ENCODE measurements around the gene KCNN2. TPM values are rescaled to one million over a fixed set of nuclear protein-coding genes. Genes with fewer than 3 reads are reported as not detected.
A peak's percentile ranks its signal among the peaks of the same experiment; 100 is the strongest.

Gene KCNN2
- total and polyA plus RNA-seq, 2 donors (not counting 1 experiment from before 2014, with no cell fraction given): 0.08 to 0.50 TPM

DNA sequence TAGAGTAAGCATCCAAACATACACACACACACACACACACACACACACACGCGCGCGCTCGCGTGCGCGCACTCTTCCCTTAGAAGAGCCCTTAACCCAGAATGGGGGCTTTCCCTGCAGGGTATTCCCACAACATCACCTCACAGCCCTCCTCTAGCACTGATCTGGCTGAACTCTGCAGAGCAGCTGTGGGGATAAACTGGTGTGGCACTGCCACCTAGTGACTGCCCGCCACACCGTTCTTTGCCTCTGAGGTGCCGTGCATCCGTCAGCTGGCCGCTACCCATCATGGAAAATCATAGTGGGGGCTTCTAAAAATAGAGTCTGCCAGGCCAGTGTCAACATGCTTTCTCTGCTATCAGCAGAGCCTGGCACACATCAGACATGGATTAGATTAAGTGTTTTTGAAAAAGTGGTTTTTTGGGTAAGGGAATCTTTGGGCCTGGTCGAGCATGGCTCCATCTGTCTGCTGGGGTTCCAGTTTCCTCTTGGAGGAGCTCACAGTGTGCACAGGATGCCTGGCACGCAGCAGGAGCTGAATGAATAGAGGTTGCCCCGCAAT is 88.1 kb downstream of the KCNN2 start:
- no peaks in the 10 kb centered on the region for H3K36me3 ChIP-seq (ENCODE audit: control insufficient read depth, insufficient read depth, low read length)
- H3K4me2 ChIP-seq (ENCODE audit: extremely low read depth, insufficient read depth, low read length): no peak overlapping the region
- H3K4me3 ChIP-seq (replicated peaks in 1 of 4; ENCODE audit: control extremely low read depth in 1 of 4, insufficient read depth in 1 of 4, low read depth in 3 of 4, low read length in 4 of 4): peak overlapping the region in 1 of 4 experiments; percentile 18
- no peaks in the 10 kb centered on the region for H3K79me2 ChIP-seq (ENCODE audit: control insufficient read depth, insufficient read depth, low read length)
- H2AFZ ChIP-seq (ENCODE audit: low read length): no peak overlapping the region
- no peaks in the 10 kb centered on the region for H3K9me3 ChIP-seq (ENCODE audit: control insufficient read depth, insufficient read depth, low read depth, low read length)
- no peaks in the 10 kb centered on the region for H3K27me3 ChIP-seq (ENCODE audit: control insufficient read depth, insufficient read depth, low read length)
- H3K4me1 ChIP-seq (ENCODE audit: control insufficient read depth, extremely low read depth, insufficient read depth, low read length): no peaks in the 10 kb centered on the region
- H4K20me1 ChIP-seq (ENCODE audit: control insufficient read depth, extremely low read depth, insufficient read depth, low read length): no peaks in the 10 kb centered on the region
- TF ChIP-seq EZH2 (IDR thresholded peaks at IDR 0.05; ENCODE audit: low read length, missing control alignments): no peak
- TF ChIP-seq CTCF (conservative IDR thresholded peaks at IDR 0.05 in 1 of 2, IDR thresholded peaks at IDR 0.05 in 1 of 2; ENCODE audit: low read depth in 1 of 2, low read length in 2 of 2): peak; percentile 79 to 91
- no peak overlapping the region for H3K27ac ChIP-seq (ENCODE audit: insufficient read depth, low read length)
- no peak overlapping the region for H3K9ac ChIP-seq (ENCODE audit: insufficient read depth, low read length)
- peak; percentile 31 to 61 for DNase-seq (ENCODE audit: low read depth in 2 of 2)

DNA sequence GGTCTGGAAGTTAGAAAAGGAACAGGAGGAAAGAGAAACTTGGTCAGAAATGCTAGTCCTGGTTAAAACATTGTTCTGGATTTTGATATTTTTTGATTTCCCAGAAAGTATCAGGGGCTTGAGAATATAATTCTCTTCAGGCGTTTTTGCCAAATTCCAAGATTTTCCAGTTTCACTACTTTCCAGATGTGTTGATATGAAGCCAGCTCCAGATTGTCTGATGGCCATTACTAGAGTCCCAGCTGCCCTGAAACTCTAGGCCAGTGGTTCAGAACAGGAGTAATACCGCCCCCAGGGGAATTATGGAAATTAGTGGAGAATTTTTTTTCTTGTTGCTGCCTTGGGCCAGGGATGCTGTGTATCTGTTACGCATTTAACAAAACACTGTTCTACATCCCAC is 88.6 kb downstream of the KCNN2 start:
- no peaks in the 10 kb centered on the region for H3K36me3 ChIP-seq (ENCODE audit: control insufficient read depth, insufficient read depth, low read length)
- H3K4me1 ChIP-seq (ENCODE audit: control insufficient read depth, extremely low read depth, insufficient read depth, low read length): no peaks in the 10 kb centered on the region
- H3K9ac ChIP-seq (ENCODE audit: insufficient read depth, low read length): no peak overlapping the region
- no peak overlapping the region for H2AFZ ChIP-seq (ENCODE audit: low read length)
- peak in 1 of 2 donors; percentile 13 for DNase-seq (ENCODE audit: low read depth in 2 of 2)
- no peaks in the 10 kb centered on the region for H4K20me1 ChIP-seq (ENCODE audit: control insufficient read depth, extremely low read depth, insufficient read depth, low read length)
- no peaks in the 10 kb centered on the region for H3K9me3 ChIP-seq (ENCODE audit: control insufficient read depth, insufficient read depth, low read depth, low read length)
- H3K4me2 ChIP-seq (ENCODE audit: extremely low read depth, insufficient read depth, low read length): no peak overlapping the region
- no peak overlapping the region for H3K27ac ChIP-seq (ENCODE audit: insufficient read depth, low read length)
- no peak for TF ChIP-seq EZH2 (IDR thresholded peaks at IDR 0.05; ENCODE audit: low read length, missing control alignments)
- TF ChIP-seq CTCF (conservative IDR thresholded peaks at IDR 0.05 in 1 of 2, IDR thresholded peaks at IDR 0.05 in 1 of 2; ENCODE audit: low read depth in 1 of 2, low read length in 2 of 2): peak in 1 of 2 donors; percentile 6
- H3K27me3 ChIP-seq (ENCODE audit: control insufficient read depth, insufficient read depth, low read length): no peaks in the 10 kb centered on the region
- H3K79me2 ChIP-seq (ENCODE audit: control insufficient read depth, insufficient read depth, low read length): no peaks in the 10 kb centered on the region
- no peak overlapping the region for H3K4me3 ChIP-seq (replicated peaks in 1 of 4; ENCODE audit: control extremely low read depth in 1 of 4, insufficient read depth in 1 of 4, low read depth in 3 of 4, low read length in 4 of 4)

GRCh38 chr5:114458726-114459125 is 96.9 kb downstream of the KCNN2 start:
- no peak for DNase-seq (ENCODE audit: low read depth in 2 of 2)
- no peak for TF ChIP-seq CTCF (conservative IDR thresholded peaks at IDR 0.05 in 1 of 2, IDR thresholded peaks at IDR 0.05 in 1 of 2; ENCODE audit: low read depth in 1 of 2, low read length in 2 of 2)
- no peak for TF ChIP-seq EZH2 (IDR thresholded peaks at IDR 0.05; ENCODE audit: low read length, missing control alignments)
- no peak overlapping the region for H3K4me2 ChIP-seq (ENCODE audit: extremely low read depth, insufficient read depth, low read length)
- H3K4me3 ChIP-seq (replicated peaks in 1 of 4; ENCODE audit: control extremely low read depth in 1 of 4, insufficient read depth in 1 of 4, low read depth in 3 of 4, low read length in 4 of 4): no peak overlapping the region
- no peak overlapping the region for H2AFZ ChIP-seq (ENCODE audit: low read length)
- no peaks in the 10 kb centered on the region for H3K9me3 ChIP-seq (ENCODE audit: control insufficient read depth, insufficient read depth, low read depth, low read length)
- H3K36me3 ChIP-seq (ENCODE audit: control insufficient read depth, insufficient read depth, low read length): no peaks in the 10 kb centered on the region
- H4K20me1 ChIP-seq (ENCODE audit: control insufficient read depth, extremely low read depth, insufficient read depth, low read length): no peaks in the 10 kb centered on the region
- H3K27me3 ChIP-seq (ENCODE audit: control insufficient read depth, insufficient read depth, low read length): no peaks in the 10 kb centered on the region
- no peaks in the 10 kb centered on the region for H3K4me1 ChIP-seq (ENCODE audit: control insufficient read depth, extremely low read depth, insufficient read depth, low read length)
- no peaks in the 10 kb centered on the region for H3K79me2 ChIP-seq (ENCODE audit: control insufficient read depth, insufficient read depth, low read length)
- no peak overlapping the region for H3K9ac ChIP-seq (ENCODE audit: insufficient read depth, low read length)
- no peak overlapping the region for H3K27ac ChIP-seq (ENCODE audit: insufficient read depth, low read length)

Data from fibroblast of lung (primary cell).